Activated CD8-positive, alpha-beta memory T cell treated with anti-CD3 and anti-CD28 coated beads, Interleukin-2, amount 50 U/mL, for 24 hours (primary cell): ENCODE results near the gene SUGP1.

Source experiments
- DNase-seq: peaks from one replicate; pipeline ENCODE4 v3.0.0-alpha.2; 2020; ENCODE audit errors: extremely low read depth

Gene SUGP1

GRCh38 chr19:19297759-19298158 lies 22.6 kb downstream of the SUGP1 start:
- DNase-seq = no peak

- DNase-seq = no peak
These were observed 23.2 kb downstream of the SUGP1 start for GRCh38 chr19:19296953-19297689.

- DNase-seq = no peak
These were observed 25.4 kb downstream of the SUGP1 start for GRCh38 chr19:19294914-19295313.

- DNase-seq = no peak
These were observed 27.7 kb downstream of the SUGP1 start for GRCh38 chr19:19292607-19293006.

- DNase-seq = no peak
These were observed 34.6 kb downstream of the SUGP1 start for GRCh38 chr19:19285686-19286085.

- no peak for DNase-seq
These were observed 39.7 kb downstream of the SUGP1 start for GRCh38 chr19:19280561-19280960.

GRCh38 chr19:19279853-19280252 lies 40.5 kb downstream of the SUGP1 start:
- DNase-seq = no peak

GRCh38 chr19:19279062-19279612 lies 41.2 kb downstream of the SUGP1 start:
- DNase-seq = no peak

- DNase-seq = no peak
These were observed 42.0 kb downstream of the SUGP1 start for GRCh38 chr19:19278315-19278714.

- no peak for DNase-seq
These were observed 43.5 kb downstream of the SUGP1 start for GRCh38 chr19:19276851-19277250.

- no peak for DNase-seq
These were observed 43.9 kb downstream of the SUGP1 start for GRCh38 chr19:19276386-19276785.

- no peak for DNase-seq
These were observed 45.4 kb downstream of the SUGP1 start for GRCh38 chr19:19274716-19275565.

- DNase-seq = no peak
These were observed 46.2 kb downstream of the SUGP1 start for GRCh38 chr19:19274146-19274545.

- no peak for DNase-seq
These were observed 48.3 kb downstream of the SUGP1 start for GRCh38 chr19:19271828-19272599.

- no peak for DNase-seq
These were observed 49.3 kb downstream of the SUGP1 start for GRCh38 chr19:19270749-19271571.

GRCh38 chr19:19269952-19270694 lies 50.2 kb downstream of the SUGP1 start:
- no peak for DNase-seq

- no peak for DNase-seq
These were observed 51.6 kb downstream of the SUGP1 start for GRCh38 chr19:19268453-19269385.

- no peak for DNase-seq
These were observed 53.0 kb downstream of the SUGP1 start for GRCh38 chr19:19267305-19267704.

GRCh38 chr19:19263886-19264487 lies 56.3 kb downstream of the SUGP1 start:
- no peak for DNase-seq
